COLO668 (cell line): Measurements from ENCODE around the gene ITM2C.
A peak's percentile ranks its signal among the peaks of the same experiment; 100 is the strongest.

Experiments used
- DNase-seq: peaks from one replicate; lab custom pipeline; 2025; ENCODE audit not compliant: unreplicated experiment; lab: John Stamatoyannopoulos, UW

Gene ITM2C

GRCh38 chr2:230850358-230850658, 14.4 kb upstream of the ITM2C start:
- DNase-seq = no peak

GRCh38 chr2:230852113-230852512, 12.6 kb upstream of the ITM2C start:
- DNase-seq = no peak

GRCh38 chr2:230861552-230862255, 3.0 kb upstream of the ITM2C start:
- DNase-seq = peak; percentile 14

GRCh38 chr2:230862292-230862691, 2.5 kb upstream of the ITM2C start:
- DNase-seq = no peak

GRCh38 chr2:230863031-230863430, 1.7 kb upstream of the ITM2C start:
- DNase-seq = no peak

- peak; percentile 24 for DNase-seq
Observed at GRCh38 chr2:230863442-230864121, 1.2 kb upstream of the ITM2C start.

GRCh38 chr2:230864122-230864604, 579 bp upstream of the ITM2C start:
- no peak for DNase-seq

- DNase-seq = no peak
Observed at GRCh38 chr2:230865307-230865765, 594 bp downstream of the ITM2C start.

GRCh38 chr2:230865766-230866755, 1.3 kb downstream of the ITM2C start:
- peak; percentile 30 for DNase-seq

GRCh38 chr2:230866756-230867523, 2.2 kb downstream of the ITM2C start:
- peak; percentile 40 for DNase-seq

GRCh38 chr2:230868161-230868946, 3.6 kb downstream of the ITM2C start:
- no peak for DNase-seq

GRCh38 chr2:230868947-230869913, 4.5 kb downstream of the ITM2C start:
- DNase-seq = no peak

GRCh38 chr2:230869914-230870543, 5.3 kb downstream of the ITM2C start:
- no peak for DNase-seq

GRCh38 chr2:230870544-230871360, 6.0 kb downstream of the ITM2C start:
- DNase-seq = no peak

GRCh38 chr2:230871361-230872150, 6.8 kb downstream of the ITM2C start:
- DNase-seq = no peak

GRCh38 chr2:230872151-230872967, 7.6 kb downstream of the ITM2C start:
- no peak for DNase-seq
